Measurements from ENCODE around the gene GALNT7. TPM values are rescaled to one million over a fixed set of nuclear protein-coding genes. Genes with fewer than 3 reads are reported as not detected.

Gene GALNT7
- total RNA-seq, 4 donors from 2014 or later, result 8.7 to 22.4 (median 9.7) TPM

DNA sequence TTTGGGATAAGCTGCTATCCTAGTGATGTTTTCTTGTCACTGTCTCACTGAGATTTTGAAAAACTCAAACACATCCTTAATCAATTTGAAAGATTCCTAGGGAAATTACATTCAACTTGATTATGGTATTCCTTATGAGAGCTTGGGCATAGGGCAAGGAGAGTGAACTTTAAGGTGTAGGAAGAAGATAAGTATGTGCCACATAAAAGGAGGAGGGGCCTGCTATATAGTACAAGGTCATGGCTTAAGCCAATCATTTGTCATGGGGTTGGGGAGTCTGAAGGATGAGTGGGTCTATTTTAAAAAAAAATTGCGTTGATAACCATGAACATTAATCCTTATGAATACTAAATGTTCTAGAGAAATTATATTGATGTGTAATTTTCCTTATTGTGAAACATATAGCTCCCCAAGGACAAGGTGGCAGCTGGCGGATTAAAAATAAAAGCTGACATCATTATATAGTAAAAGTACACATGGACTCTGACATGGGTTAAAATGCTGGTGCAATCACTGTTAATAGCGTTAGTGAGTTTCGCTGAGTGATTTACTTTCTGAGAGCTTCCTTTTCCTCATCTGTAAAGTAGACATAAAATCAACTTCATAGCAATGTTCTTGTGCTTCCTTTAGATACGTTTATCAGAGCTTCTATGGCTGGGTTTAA, 17.4 kb downstream of the GALNT7 start:
- no peak overlapping the region for H3K27ac ChIP-seq
- H3K36me3 ChIP-seq, result no peaks in the 10 kb centered on the region
- WGBS, 2 donors, result 60 to 71% methylated on average over 5 of the region's 5 CpGs
- H3K27me3 ChIP-seq, result no peaks in the 10 kb centered on the region
- no peak overlapping the region for H3K4me3 ChIP-seq
- H3K4me1 ChIP-seq, result peaks cover 0 to 12% (median 0%) of the 10 kb centered on the region in 4 donors
- no peak for TF ChIP-seq POLR2A (IDR thresholded peaks at IDR 0.05)
- TF ChIP-seq, protein P1, sequence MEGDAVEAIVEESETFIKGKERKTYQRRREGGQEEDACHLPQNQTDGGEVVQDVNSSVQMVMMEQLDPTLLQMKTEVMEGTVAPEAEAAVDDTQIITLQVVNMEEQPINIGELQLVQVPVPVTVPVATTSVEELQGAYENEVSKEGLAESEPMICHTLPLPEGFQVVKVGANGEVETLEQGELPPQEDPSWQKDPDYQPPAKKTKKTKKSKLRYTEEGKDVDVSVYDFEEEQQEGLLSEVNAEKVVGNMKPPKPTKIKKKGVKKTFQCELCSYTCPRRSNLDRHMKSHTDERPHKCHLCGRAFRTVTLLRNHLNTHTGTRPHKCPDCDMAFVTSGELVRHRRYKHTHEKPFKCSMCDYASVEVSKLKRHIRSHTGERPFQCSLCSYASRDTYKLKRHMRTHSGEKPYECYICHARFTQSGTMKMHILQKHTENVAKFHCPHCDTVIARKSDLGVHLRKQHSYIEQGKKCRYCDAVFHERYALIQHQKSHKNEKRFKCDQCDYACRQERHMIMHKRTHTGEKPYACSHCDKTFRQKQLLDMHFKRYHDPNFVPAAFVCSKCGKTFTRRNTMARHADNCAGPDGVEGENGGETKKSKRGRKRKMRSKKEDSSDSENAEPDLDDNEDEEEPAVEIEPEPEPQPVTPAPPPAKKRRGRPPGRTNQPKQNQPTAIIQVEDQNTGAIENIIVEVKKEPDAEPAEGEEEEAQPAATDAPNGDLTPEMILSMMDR (IDR thresholded peaks at IDR 0.05), result no peak
- no peak for TF ChIP-seq EP300 (IDR thresholded peaks at IDR 0.05)
- no peaks in the 10 kb centered on the region for H3K9me3 ChIP-seq
- no peak for DNase-seq (ENCODE audit: low spot score in 2 of 2)

DNA sequence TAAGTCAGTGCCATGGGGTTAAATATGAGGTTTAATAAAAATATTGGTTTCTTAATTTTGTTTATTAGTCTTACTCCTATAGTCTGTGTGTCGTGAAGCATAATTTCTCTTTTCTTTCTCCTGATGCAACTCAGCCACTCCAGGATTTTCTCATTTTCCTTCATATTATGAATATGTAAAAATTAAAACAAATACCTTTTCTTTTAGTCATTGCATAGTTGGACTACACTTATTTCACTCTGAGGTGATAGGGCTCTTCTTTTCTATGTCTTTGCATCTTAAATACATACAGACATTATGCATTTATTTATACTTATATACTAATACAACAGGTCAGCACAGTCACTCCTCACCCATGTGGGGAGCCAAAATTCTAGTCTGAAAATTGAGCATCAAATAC, 19.1 kb downstream of the GALNT7 start:
- no peak for DNase-seq (ENCODE audit: low spot score in 2 of 2)
- WGBS, 2 donors, result 97% methylated on average over 1 of the region's 1 CpG
- TF ChIP-seq EP300 (IDR thresholded peaks at IDR 0.05) (no peak), POLR2A (IDR thresholded peaks at IDR 0.05) (no peak)
- TF ChIP-seq, protein P1 (IDR thresholded peaks at IDR 0.05), result no peak
- H3K4me3 ChIP-seq, result no peak overlapping the region
- H3K9me3 ChIP-seq, result no peaks in the 10 kb centered on the region
- H3K4me1 ChIP-seq, result peaks cover 0 to 14% (median 0%) of the 10 kb centered on the region in 4 donors
- H3K27me3 ChIP-seq, result no peaks in the 10 kb centered on the region
- H3K36me3 ChIP-seq, result no peaks in the 10 kb centered on the region
- no peak overlapping the region for H3K27ac ChIP-seq

GRCh38 chr4:173188648-173189047, 20.0 kb downstream of the GALNT7 start:
- WGBS, 2 donors, result 71 to 83% methylated on average over 7 of the region's 7 CpGs

DNA sequence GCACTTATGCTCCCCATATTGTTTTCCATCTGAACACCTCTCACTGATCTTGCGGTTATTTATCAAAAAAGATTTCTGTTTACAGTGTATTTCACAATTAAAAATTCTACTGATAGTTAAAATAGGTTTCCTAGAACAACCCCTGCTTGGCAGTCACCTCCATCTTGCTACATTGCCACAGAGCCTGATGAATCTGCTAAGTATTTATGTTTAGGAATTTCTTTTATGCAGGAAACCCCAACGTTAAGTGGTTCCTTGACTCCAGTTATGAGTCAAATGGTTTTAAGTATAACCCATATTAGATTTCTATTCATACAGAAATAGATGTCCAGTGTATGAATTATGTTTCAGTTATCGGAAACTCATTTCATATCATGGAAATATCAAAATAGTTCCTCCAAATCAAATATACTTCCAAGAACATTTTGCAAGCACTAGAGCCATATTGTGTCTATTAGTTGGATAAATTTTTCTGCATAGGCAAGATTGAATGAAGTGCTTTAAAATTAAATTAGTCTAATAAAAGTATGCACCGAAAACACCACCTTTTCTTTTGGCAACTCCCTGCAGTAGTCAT, 20.6 kb downstream of the GALNT7 start:
- Histone ChIP-seq H3K27ac (no peak overlapping the region), H3K36me3 (no peaks in the 10 kb centered on the region), H3K4me3 (no peak overlapping the region), H3K4me1 (peaks cover 0 to 14% (median 0%) of the 10 kb centered on the region in 4 donors), H3K9me3 (no peaks in the 10 kb centered on the region), H3K27me3 (no peaks in the 10 kb centered on the region)
- no peak for TF ChIP-seq EP300 (IDR thresholded peaks at IDR 0.05)
- TF ChIP-seq POLR2A (IDR thresholded peaks at IDR 0.05), result no peak
- TF ChIP-seq, protein P1 (IDR thresholded peaks at IDR 0.05), result no peak
- no peak for DNase-seq (ENCODE audit: low spot score in 2 of 2)
- 91 to 92% methylated on average over 4 of the region's 4 CpGs for WGBS, 2 donors

More at GRCh38 chr4:173188648-173189047, 20.0 kb downstream of the GALNT7 start:
- DNase-seq (ENCODE audit: low spot score in 2 of 2), result no peak
- Histone ChIP-seq H3K4me1 (peaks cover 0 to 14% (median 0%) of the 10 kb centered on the region in 4 donors), H3K4me3 (no peak overlapping the region), H3K36me3 (no peaks in the 10 kb centered on the region), H3K27ac (no peak overlapping the region), H3K9me3 (no peaks in the 10 kb centered on the region), H3K27me3 (no peaks in the 10 kb centered on the region)
- no peak for TF ChIP-seq EP300 (IDR thresholded peaks at IDR 0.05)
- TF ChIP-seq, protein P1 (IDR thresholded peaks at IDR 0.05), result no peak
- no peak for TF ChIP-seq POLR2A (IDR thresholded peaks at IDR 0.05)

- no peak overlapping the region for H3K4me3 ChIP-seq
- WGBS, 2 donors, result 48 to 51% methylated on average over 3 of the region's 3 CpGs
Observed at GRCh38 chr4:173191623-173192041, 23.0 kb downstream of the GALNT7 start.

More at GRCh38 chr4:173191623-173192041, 23.0 kb downstream of the GALNT7 start:
- no peaks in the 10 kb centered on the region for H3K9me3 ChIP-seq
- no peaks in the 10 kb centered on the region for H3K27me3 ChIP-seq
- TF ChIP-seq POLR2A (IDR thresholded peaks at IDR 0.05), result no peak
- TF ChIP-seq EP300 (IDR thresholded peaks at IDR 0.05), result no peak
- TF ChIP-seq, protein P1 (IDR thresholded peaks at IDR 0.05), result no peak
- DNase-seq (ENCODE audit: low spot score in 2 of 2), result no peak
- H3K4me1 ChIP-seq, result peaks cover 0 to 14% (median 0%) of the 10 kb centered on the region in 4 donors
- no peaks in the 10 kb centered on the region for H3K36me3 ChIP-seq
- H3K27ac ChIP-seq, result no peak overlapping the region

All from tibial nerve (tissue), 4 donors.